Ishikawa (cell line): ENCODE measurements around the gene TSPAN9.

Experiments used
- CEBPB ChIP-seq: IDR thresholded peaks from 2 replicates; pipeline ENCODE4 v1.6.1; 2012
- CREB1 ChIP-seq: IDR thresholded peaks from 2 replicates; pipeline ENCODE4 v1.6.1; 2012; ENCODE audit warnings: low read depth
- EGR1 ChIP-seq: IDR thresholded peaks from 2 replicates; pipeline ENCODE4 v1.6.1; 2012
- EP300 ChIP-seq: IDR thresholded peaks from 2 replicates; pipeline ENCODE4 v1.6.1; 2012; ENCODE audit warnings: borderline replicate concordance
- FOXM1 ChIP-seq: IDR thresholded peaks from 2 replicates; pipeline ENCODE4 v1.6.1; 2012; ENCODE audit warnings: low read depth, borderline replicate concordance
- MAX ChIP-seq: IDR thresholded peaks from 2 replicates; pipeline ENCODE4 v1.6.1; 2012
- NFIC ChIP-seq: IDR thresholded peaks from 2 replicates; pipeline ENCODE4 v1.6.1; 2012
- RAD21 ChIP-seq: IDR thresholded peaks from 2 replicates; pipeline ENCODE4 v1.6.1; 2012; ENCODE audit warnings: low read depth
- REST ChIP-seq: IDR thresholded peaks from 2 replicates; pipeline ENCODE4 v1.6.1; 2012; ENCODE audit warnings: low read depth, mild to moderate bottlenecking
- TAF1 ChIP-seq: IDR thresholded peaks from 2 replicates; pipeline ENCODE4 v1.6.1; 2012; ENCODE audit warnings: low read depth, mild to moderate bottlenecking
- TCF12 ChIP-seq: IDR thresholded peaks from 2 replicates; pipeline ENCODE4 v1.6.1; 2012; ENCODE audit warnings: low read depth
- TEAD4 ChIP-seq: IDR thresholded peaks from 2 replicates; pipeline ENCODE4 v1.6.1; 2012
- USF1 ChIP-seq: IDR thresholded peaks from 2 replicates; pipeline ENCODE4 v1.6.1; 2012
- YY1 ChIP-seq: IDR thresholded peaks from 2 replicates; pipeline ENCODE4 v1.6.1; 2012; ENCODE audit warnings: low read depth
- ZBTB7A ChIP-seq: IDR thresholded peaks from 2 replicates; pipeline ENCODE4 v1.6.1; 2012; ENCODE audit warnings: low read depth

TSPAN9 gene

DNA sequence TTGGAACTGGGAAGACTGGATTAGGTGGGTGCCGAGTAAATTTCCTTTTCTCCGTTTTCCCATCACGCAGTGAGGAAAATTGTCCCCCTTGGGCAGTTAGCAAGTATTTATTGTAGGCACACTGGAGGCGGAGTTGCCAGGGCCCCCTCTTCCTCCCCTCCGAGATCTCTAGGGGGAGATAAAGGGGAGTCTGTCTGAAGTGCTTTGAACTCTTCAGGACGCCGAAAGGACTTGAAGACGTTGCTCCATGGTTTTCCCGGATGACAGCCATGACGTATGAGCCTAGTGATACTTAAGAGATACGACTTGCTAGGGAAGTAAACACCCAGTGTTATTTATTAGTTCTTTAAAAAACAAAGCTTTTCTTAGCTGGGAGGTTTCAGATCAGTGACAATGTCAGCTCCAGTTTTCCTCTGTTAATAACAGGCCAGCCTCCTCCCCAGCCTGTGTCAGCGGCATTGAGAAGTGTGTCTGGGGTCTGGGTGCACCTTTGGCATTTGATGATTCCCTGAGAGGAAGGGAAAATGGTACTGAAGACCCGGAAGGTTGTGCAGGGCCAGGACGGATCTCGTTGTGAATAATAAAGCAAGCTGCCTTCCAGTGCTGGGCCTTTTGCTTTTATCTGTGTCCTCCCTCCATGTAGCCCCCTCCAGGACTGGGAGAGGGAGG, 78.7 kb downstream of the TSPAN9 start:
- TF ChIP-seq TEAD4 (no peak), NFIC (no peak), TAF1 (no peak), CREB1 (no peak), EGR1 (no peak), YY1 (no peak), TCF12 (no peak), CEBPB (no peak), USF1 (no peak), FOXM1 (no peak), MAX (no peak), RAD21 (no peak), REST (no peak), ZBTB7A (no peak)

- TF ChIP-seq YY1 (no peak), EGR1 (no peak), TEAD4 (no peak), REST (no peak), ZBTB7A (no peak), USF1 (no peak), MAX (no peak), CEBPB (no peak), NFIC (no peak), CREB1 (no peak), RAD21 (no peak), FOXM1 (no peak), EP300 (no peak)
These were observed 80.6 kb downstream of the TSPAN9 start for GRCh38 chr12:3157581-3158323.

DNA sequence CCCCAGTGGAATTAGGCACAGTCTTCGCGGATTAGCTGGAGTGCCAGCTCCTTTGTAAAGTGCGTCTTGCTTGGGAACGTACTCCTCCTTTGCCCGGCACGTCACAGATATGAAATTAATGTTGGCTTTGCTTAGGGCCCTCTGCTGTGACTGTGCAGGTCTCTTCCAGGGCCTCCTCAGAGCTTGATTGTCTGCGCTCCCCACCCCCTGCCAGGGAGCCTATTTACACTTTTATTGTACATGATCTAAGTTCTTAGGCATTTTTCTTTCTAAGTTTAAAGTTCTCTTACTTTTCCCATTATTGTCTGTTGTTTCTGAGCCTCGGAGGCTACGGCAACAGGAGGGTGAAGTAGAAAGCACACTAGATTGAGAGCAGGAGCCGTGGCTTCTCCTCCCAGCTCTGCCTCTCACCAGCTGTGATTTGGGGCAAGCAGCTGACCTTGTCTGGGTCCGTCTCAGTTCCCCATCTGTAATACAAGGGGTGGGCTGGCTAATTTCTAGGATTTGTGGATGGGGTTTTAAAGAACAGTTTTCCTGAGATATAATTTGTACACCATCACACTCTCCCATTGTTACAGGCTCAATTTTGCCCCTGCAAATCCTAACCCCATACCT, 81.8 kb downstream of the TSPAN9 start:
- TF ChIP-seq USF1: no peak
- TF ChIP-seq FOXM1: no peak
- TF ChIP-seq RAD21: no peak
- TF ChIP-seq TEAD4: no peak
- no peak for TF ChIP-seq EGR1
- TF ChIP-seq MAX: no peak
- TF ChIP-seq CEBPB: no peak
- no peak for TF ChIP-seq ZBTB7A
- no peak for TF ChIP-seq CREB1
- no peak for TF ChIP-seq TAF1
- TF ChIP-seq YY1: no peak
- TF ChIP-seq EP300: no peak
- TF ChIP-seq TCF12: no peak
- no peak for TF ChIP-seq NFIC

DNA sequence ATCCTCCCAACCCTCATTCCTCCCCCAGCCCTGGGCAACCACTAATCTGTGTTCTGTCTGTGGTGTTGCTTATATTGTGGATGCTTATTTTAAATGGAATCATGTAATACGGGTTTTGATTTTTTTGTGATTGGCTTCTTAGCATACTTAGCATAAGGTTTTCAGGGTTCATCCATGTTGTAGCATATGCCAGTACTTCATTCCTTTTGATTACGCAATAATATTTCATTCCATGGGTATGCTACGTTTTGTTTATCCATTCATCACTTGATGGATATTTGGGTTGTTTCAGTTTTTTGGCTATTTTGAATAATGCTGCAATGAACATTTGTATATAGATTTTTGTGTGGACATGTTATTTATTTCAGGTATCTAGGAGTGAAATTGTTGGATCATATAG, 82.9 kb downstream of the TSPAN9 start:
- TF ChIP-seq MAX: no peak
- no peak for TF ChIP-seq TCF12
- peak; percentile 96 for TF ChIP-seq CEBPB
- TF ChIP-seq USF1: no peak
- no peak for TF ChIP-seq TEAD4
- no peak for TF ChIP-seq TAF1
- no peak for TF ChIP-seq EP300
- no peak for TF ChIP-seq CREB1
- TF ChIP-seq YY1: no peak
